HG03432 (cell line): ENCODE data around the gene ABLIM2.
"Not testable (repeated sequence)": the region's sequence is repeated elsewhere in the genome, so short reads cannot be mapped to it uniquely, and the experiment has no call there.

Source experiments
- ATAC-seq: cut with Tn5 transposase; IDR thresholded peaks from one replicate; pipeline ENCODE4 v1.9.1; 2021; ENCODE audit warnings: mild to moderate bottlenecking, moderate library complexity; ENCODE audit not compliant: unreplicated experiment

ABLIM2 gene

GRCh38 chr4:7922466-7922865, 236.1 kb downstream of the ABLIM2 start:
- no peak for ATAC-seq

GRCh38 chr4:7918981-7919380, 239.6 kb downstream of the ABLIM2 start:
- ATAC-seq, result no peak

GRCh38 chr4:7918187-7918586, 240.4 kb downstream of the ABLIM2 start:
- ATAC-seq, result not testable (repeated sequence)

- no peak for ATAC-seq
Observed at GRCh38 chr4:7917669-7918068, 240.9 kb downstream of the ABLIM2 start.

- no peak for ATAC-seq
Observed at GRCh38 chr4:7915875-7916242, 242.8 kb downstream of the ABLIM2 start.
